Neural cell (in vitro differentiated cells): Measurements from ENCODE around the gene NRSN1. TPM values are rescaled to one million over a fixed set of nuclear protein-coding genes. Genes with fewer than 3 reads are reported as not detected.

Experiments used
- H2AFZ ChIP-seq: fragments of 200-600, 300-800 bp; sonication (generic), shearing (Covaris generic); 2 replicates; pipeline ENCODE4 v1.6.0; 2014; ENCODE audit warnings: low read depth, mild to moderate bottlenecking, antibody characterized with exemption, low read length, moderate library complexity
- H3F3A ChIP-seq: fragments of 200-600 bp; shearing (Covaris generic); 2 replicates; pipeline ENCODE4 v1.6.1; 2016; ENCODE audit warnings: mild to moderate bottlenecking, moderate library complexity, mixed read lengths, antibody characterized with exemption, low read length; ENCODE audit not compliant: insufficient read depth, poor library complexity, severe bottlenecking
- H3K27ac ChIP-seq: fragments of 200-600, 300-800 bp; sonication (generic), shearing (Covaris generic); 2 replicates; pipeline ENCODE4 v1.5.1; 2014; ENCODE audit warnings: mild to moderate bottlenecking, low read length, moderate library complexity
- H3K27me3 ChIP-seq: fragments of 300-800, 200-600 bp; sonication (generic), shearing (Covaris generic); 2 replicates; pipeline ENCODE4 v1.6.0; 2014; ENCODE audit warnings: mild to moderate bottlenecking, low read depth, low read length, moderate library complexity; ENCODE audit not compliant: insufficient read depth
- H3K36me3 ChIP-seq: fragments of 300-800, 200-600 bp; sonication (generic), shearing (Covaris generic); 2 replicates; pipeline ENCODE4 v1.5.1; 2014; ENCODE audit warnings: mild to moderate bottlenecking, antibody characterized with exemption, low read length, moderate library complexity; ENCODE audit not compliant: insufficient read depth
- H3K4me2 ChIP-seq: fragments of 300-800, 200-600 bp; sonication (generic), shearing (Covaris generic); 2 replicates; pipeline ENCODE4 v1.6.0; 2014; ENCODE audit warnings: mild to moderate bottlenecking, low read length
- H3K4me3 ChIP-seq: fragments of 300-800, 200-600 bp; sonication (generic), shearing (Covaris generic); 2 replicates; pipeline ENCODE4 v1.5.1; 2014; ENCODE audit warnings: mild to moderate bottlenecking, low read length, moderate library complexity
- H3K79me2 ChIP-seq: fragments of 200-600 bp; shearing (Covaris generic); replicated peaks from 2 replicates; pipeline ENCODE4 v1.6.0; 2014; ENCODE audit warnings: mild to moderate bottlenecking, low read length, moderate library complexity; ENCODE audit not compliant: insufficient read depth
- H3K9ac ChIP-seq: fragments of 300-800, 200-600 bp; sonication (generic), shearing (Covaris generic); 2 replicates; pipeline ENCODE4 v1.6.1; 2016; ENCODE audit warnings: mild to moderate bottlenecking, low read length, mixed read lengths
- H3K9me2 ChIP-seq: fragments of 200-600 bp; shearing (Covaris generic); 2 replicates; pipeline ENCODE4 v1.6.1; 2016; ENCODE audit warnings: mild to moderate bottlenecking, low read length, mixed read lengths; ENCODE audit not compliant: insufficient read depth
- H3K9me3 ChIP-seq: fragments of 200-600, 300-800 bp; sonication (generic), shearing (Covaris generic); 2 replicates; pipeline ENCODE4 v1.6.1; 2016; ENCODE audit warnings: mild to moderate bottlenecking, mixed run types, low read length, moderate library complexity, mixed read lengths
- H4K20me1 ChIP-seq: fragments of 200-600 bp; shearing (Covaris generic); 2 replicates; pipeline ENCODE4 v1.6.1; 2016; ENCODE audit warnings: mild to moderate bottlenecking, mixed run types; ENCODE audit not compliant: insufficient read depth
- EP300 ChIP-seq: fragments of 450-650 bp; conservative IDR thresholded peaks from 2 replicates; pipeline ENCODE4 v1.6.1; 2014; ENCODE audit warnings: antibody characterized with exemption, mild to moderate bottlenecking, moderate library complexity; ENCODE audit not compliant: poor library complexity, severe bottlenecking
- EZH2 ChIP-seq: fragments of 200-600, 300-800 bp; shearing (Covaris generic), sonication (generic); IDR thresholded peaks from 2 replicates; pipeline ENCODE4 v1.6.1; 2014; ENCODE audit warnings: antibody characterized with exemption, low read length, borderline replicate concordance, mild to moderate bottlenecking; ENCODE audit not compliant: insufficient read depth, poor library complexity, severe bottlenecking
- MXI1 ChIP-seq: fragments of 450-650 bp; conservative IDR thresholded peaks from 2 replicates; pipeline ENCODE4 v1.6.1; 2014; ENCODE audit warnings: antibody characterized with exemption, mild to moderate bottlenecking; ENCODE audit not compliant: poor library complexity, severe bottlenecking
- POLR2AphosphoS5 ChIP-seq: IDR thresholded peaks from 2 replicates; pipeline ENCODE4 v1.6.1; 2012
- RAD21 ChIP-seq: fragments of 450-650 bp; conservative IDR thresholded peaks from 2 replicates; pipeline ENCODE4 v1.6.1; 2014; ENCODE audit warnings: antibody characterized with exemption, mild to moderate bottlenecking, moderate library complexity
- SMC3 ChIP-seq: fragments of 450-650 bp; conservative IDR thresholded peaks from 2 replicates; pipeline ENCODE4 v1.6.1; 2014; ENCODE audit warnings: antibody characterized with exemption, mild to moderate bottlenecking, moderate library complexity; ENCODE audit not compliant: poor library complexity
- TAF1 ChIP-seq: IDR thresholded peaks from 2 replicates; pipeline ENCODE4 v1.6.1; 2012; ENCODE audit warnings: low read depth
- polyA plus RNA-seq: library from polyadenylated mRNA; depleted of rRNA; stranded (reverse); fragments of >200 nt; gene quantifications from 2 replicates; pipeline ENCODE4 v1.2.3, GENCODE V29; 2014
- TF ChIP-seq, protein P1 (sequence below): IDR thresholded peaks from 2 replicates; pipeline ENCODE4 v1.6.1; 2012; ENCODE audit warnings: borderline replicate concordance
- TF ChIP-seq, protein P2 (sequence below): fragments of 450-650 bp; IDR thresholded peaks from 2 replicates; pipeline ENCODE4 v1.5.1; 2014; ENCODE audit warnings: antibody characterized with exemption, mild to moderate bottlenecking, moderate library complexity; ENCODE audit not compliant: poor library complexity, severe bottlenecking

The NRSN1 gene
- polyA plus RNA-seq, 1 donor from 2014 or later = 23.1 TPM

DNA sequence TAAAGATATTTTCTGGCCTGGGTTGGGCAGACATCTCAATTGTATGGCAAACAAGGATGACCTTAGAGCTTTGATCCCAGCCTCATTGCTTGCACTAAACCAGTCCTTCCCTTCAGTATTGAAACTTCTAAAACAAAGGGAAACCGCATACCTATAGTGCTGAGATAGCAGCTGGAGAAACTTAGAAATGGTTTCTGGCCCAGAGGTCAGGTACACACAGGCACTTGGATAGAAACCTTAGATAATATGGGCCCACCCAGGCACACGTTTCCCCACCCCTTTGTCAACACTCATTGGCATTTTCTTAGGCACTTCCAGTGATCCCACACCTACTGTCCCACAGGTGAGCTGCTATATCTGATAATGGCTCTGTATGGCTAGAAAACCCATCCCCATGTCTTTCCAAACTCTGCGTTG lies 22.1 kb downstream of the NRSN1 start:
- Histone ChIP-seq H3K4me3 (no peak overlapping the region), H3K79me2 (no peaks in the 10 kb centered on the region), H3K4me2 (no peak overlapping the region), H3K9ac (no peak overlapping the region), H4K20me1 (no peaks in the 10 kb centered on the region), H3K27me3 (no peaks in the 10 kb centered on the region), H2AFZ (no peak overlapping the region), H3K36me3 (no peaks in the 10 kb centered on the region), H3K9me2 (no peaks in the 10 kb centered on the region), H3K27ac (no peak overlapping the region), H3F3A (peaks cover 4% of the 10 kb centered on the region), H3K9me3 (no peaks in the 10 kb centered on the region)
- no peak for TF ChIP-seq RAD21
- TF ChIP-seq, protein P1, sequence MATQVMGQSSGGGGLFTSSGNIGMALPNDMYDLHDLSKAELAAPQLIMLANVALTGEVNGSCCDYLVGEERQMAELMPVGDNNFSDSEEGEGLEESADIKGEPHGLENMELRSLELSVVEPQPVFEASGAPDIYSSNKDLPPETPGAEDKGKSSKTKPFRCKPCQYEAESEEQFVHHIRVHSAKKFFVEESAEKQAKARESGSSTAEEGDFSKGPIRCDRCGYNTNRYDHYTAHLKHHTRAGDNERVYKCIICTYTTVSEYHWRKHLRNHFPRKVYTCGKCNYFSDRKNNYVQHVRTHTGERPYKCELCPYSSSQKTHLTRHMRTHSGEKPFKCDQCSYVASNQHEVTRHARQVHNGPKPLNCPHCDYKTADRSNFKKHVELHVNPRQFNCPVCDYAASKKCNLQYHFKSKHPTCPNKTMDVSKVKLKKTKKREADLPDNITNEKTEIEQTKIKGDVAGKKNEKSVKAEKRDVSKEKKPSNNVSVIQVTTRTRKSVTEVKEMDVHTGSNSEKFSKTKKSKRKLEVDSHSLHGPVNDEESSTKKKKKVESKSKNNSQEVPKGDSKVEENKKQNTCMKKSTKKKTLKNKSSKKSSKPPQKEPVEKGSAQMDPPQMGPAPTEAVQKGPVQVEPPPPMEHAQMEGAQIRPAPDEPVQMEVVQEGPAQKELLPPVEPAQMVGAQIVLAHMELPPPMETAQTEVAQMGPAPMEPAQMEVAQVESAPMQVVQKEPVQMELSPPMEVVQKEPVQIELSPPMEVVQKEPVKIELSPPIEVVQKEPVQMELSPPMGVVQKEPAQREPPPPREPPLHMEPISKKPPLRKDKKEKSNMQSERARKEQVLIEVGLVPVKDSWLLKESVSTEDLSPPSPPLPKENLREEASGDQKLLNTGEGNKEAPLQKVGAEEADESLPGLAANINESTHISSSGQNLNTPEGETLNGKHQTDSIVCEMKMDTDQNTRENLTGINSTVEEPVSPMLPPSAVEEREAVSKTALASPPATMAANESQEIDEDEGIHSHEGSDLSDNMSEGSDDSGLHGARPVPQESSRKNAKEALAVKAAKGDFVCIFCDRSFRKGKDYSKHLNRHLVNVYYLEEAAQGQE = no peak
- TF ChIP-seq EP300 = no peak
- no peak for TF ChIP-seq POLR2AphosphoS5
- TF ChIP-seq TAF1 = no peak

DNA sequence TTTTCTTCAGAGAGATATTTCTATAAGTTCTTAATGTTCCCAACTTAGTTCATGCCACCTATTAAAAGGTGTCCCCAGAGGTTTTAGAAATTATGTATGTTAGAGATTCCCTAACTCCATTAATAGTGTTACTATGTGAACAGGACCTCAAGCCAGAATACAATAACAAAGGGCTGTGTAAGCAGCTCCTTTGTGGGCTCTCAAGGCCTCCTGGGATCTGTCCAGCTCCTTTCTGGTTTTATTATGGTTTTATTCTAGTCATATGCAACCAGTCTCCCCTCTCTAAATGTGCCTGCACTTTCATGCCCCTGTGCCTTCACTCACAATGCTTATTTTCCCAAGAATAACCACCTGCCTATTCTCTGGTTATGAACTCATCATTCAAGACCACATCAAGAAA lies 22.7 kb downstream of the NRSN1 start:
- no peak overlapping the region for H3K27ac ChIP-seq
- no peaks in the 10 kb centered on the region for H3K79me2 ChIP-seq
- H3K4me3 ChIP-seq = no peak overlapping the region
- no peak for TF ChIP-seq POLR2AphosphoS5
- H3K9ac ChIP-seq = no peak overlapping the region
- H4K20me1 ChIP-seq = no peaks in the 10 kb centered on the region
- H3K4me2 ChIP-seq = no peak overlapping the region
- no peaks in the 10 kb centered on the region for H3K36me3 ChIP-seq
- no peaks in the 10 kb centered on the region for H3K9me3 ChIP-seq
- no peak overlapping the region for H2AFZ ChIP-seq
- no peaks in the 10 kb centered on the region for H3K27me3 ChIP-seq
- H3K9me2 ChIP-seq = no peaks in the 10 kb centered on the region
- H3F3A ChIP-seq = peaks cover 4% of the 10 kb centered on the region

DNA sequence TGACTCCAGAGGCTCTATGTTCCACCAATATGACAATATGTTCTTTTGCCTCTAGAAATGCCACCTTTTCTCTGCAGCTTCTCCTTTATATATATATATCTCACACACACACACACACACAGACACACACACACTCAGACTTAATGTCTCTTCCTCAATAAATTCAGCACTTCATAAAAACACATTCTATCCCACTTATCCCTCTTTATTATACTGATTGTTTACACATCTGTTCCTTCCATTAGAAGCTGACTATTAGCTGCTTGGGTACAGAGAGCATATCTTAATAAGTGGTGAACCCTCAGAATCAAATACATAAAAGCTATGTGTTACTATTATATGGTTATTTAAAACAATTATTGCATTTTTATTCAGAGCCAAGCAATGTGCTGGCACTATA lies 23.3 kb downstream of the NRSN1 start:
- TF ChIP-seq EZH2 (no peak), RAD21 (no peak), SMC3 (no peak), MXI1 (no peak), POLR2AphosphoS5 (no peak), TAF1 (no peak), EP300 (no peak)
- TF ChIP-seq, protein P2, sequence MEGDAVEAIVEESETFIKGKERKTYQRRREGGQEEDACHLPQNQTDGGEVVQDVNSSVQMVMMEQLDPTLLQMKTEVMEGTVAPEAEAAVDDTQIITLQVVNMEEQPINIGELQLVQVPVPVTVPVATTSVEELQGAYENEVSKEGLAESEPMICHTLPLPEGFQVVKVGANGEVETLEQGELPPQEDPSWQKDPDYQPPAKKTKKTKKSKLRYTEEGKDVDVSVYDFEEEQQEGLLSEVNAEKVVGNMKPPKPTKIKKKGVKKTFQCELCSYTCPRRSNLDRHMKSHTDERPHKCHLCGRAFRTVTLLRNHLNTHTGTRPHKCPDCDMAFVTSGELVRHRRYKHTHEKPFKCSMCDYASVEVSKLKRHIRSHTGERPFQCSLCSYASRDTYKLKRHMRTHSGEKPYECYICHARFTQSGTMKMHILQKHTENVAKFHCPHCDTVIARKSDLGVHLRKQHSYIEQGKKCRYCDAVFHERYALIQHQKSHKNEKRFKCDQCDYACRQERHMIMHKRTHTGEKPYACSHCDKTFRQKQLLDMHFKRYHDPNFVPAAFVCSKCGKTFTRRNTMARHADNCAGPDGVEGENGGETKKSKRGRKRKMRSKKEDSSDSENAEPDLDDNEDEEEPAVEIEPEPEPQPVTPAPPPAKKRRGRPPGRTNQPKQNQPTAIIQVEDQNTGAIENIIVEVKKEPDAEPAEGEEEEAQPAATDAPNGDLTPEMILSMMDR = no peak
- TF ChIP-seq, protein P1 = no peak
- H3K27me3 ChIP-seq = no peaks in the 10 kb centered on the region
- no peaks in the 10 kb centered on the region for H3K9me2 ChIP-seq
- no peak overlapping the region for H3K9ac ChIP-seq
- peaks cover 4% of the 10 kb centered on the region for H3F3A ChIP-seq
- no peak overlapping the region for H3K4me3 ChIP-seq
- no peak overlapping the region for H3K4me2 ChIP-seq
- no peaks in the 10 kb centered on the region for H3K36me3 ChIP-seq
- H3K27ac ChIP-seq = no peak overlapping the region
- H3K79me2 ChIP-seq = no peaks in the 10 kb centered on the region
- H3K9me3 ChIP-seq = no peaks in the 10 kb centered on the region
- no peaks in the 10 kb centered on the region for H4K20me1 ChIP-seq
- no peak overlapping the region for H2AFZ ChIP-seq
